Epithelial cell of proximal tubule (primary cell): ENCODE measurements around the gene PPP1R15A. TPM values are rescaled to one million over a fixed set of nuclear protein-coding genes. Genes with fewer than 3 reads are reported as not detected.

Source experiments
- DNase-seq: peaks from one replicate; pipeline ENCODE4 v3.0.0-alpha.2; 2011; ENCODE audit warnings: low read depth
- H3K4me3 ChIP-seq: 2 replicates; pipeline ENCODE4 v1.5.1; 2011; ENCODE audit warnings: low read depth, mild to moderate bottlenecking, low read length
- total RNA-seq: library from RNA; depleted of rRNA; stranded (reverse); fragments of >200 nt; gene quantifications from 2 replicates; pipeline ENCODE4 v1.2.3, GENCODE V29; 2015
- TF ChIP-seq, protein P1 (sequence below): conservative IDR thresholded peaks from 2 replicates; pipeline ENCODE4 v1.5.1; 2012; ENCODE audit warnings: low read depth, mild to moderate bottlenecking, low read length

Gene PPP1R15A
- total RNA-seq, 1 donor from 2014 or later: 32.2 TPM

- TF ChIP-seq, protein P1, sequence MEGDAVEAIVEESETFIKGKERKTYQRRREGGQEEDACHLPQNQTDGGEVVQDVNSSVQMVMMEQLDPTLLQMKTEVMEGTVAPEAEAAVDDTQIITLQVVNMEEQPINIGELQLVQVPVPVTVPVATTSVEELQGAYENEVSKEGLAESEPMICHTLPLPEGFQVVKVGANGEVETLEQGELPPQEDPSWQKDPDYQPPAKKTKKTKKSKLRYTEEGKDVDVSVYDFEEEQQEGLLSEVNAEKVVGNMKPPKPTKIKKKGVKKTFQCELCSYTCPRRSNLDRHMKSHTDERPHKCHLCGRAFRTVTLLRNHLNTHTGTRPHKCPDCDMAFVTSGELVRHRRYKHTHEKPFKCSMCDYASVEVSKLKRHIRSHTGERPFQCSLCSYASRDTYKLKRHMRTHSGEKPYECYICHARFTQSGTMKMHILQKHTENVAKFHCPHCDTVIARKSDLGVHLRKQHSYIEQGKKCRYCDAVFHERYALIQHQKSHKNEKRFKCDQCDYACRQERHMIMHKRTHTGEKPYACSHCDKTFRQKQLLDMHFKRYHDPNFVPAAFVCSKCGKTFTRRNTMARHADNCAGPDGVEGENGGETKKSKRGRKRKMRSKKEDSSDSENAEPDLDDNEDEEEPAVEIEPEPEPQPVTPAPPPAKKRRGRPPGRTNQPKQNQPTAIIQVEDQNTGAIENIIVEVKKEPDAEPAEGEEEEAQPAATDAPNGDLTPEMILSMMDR: no peak
- no peak overlapping the region for H3K4me3 ChIP-seq
- DNase-seq: no peak
Measured at GRCh38 chr19:48858984-48859710, 13.1 kb upstream of the PPP1R15A start.

DNA sequence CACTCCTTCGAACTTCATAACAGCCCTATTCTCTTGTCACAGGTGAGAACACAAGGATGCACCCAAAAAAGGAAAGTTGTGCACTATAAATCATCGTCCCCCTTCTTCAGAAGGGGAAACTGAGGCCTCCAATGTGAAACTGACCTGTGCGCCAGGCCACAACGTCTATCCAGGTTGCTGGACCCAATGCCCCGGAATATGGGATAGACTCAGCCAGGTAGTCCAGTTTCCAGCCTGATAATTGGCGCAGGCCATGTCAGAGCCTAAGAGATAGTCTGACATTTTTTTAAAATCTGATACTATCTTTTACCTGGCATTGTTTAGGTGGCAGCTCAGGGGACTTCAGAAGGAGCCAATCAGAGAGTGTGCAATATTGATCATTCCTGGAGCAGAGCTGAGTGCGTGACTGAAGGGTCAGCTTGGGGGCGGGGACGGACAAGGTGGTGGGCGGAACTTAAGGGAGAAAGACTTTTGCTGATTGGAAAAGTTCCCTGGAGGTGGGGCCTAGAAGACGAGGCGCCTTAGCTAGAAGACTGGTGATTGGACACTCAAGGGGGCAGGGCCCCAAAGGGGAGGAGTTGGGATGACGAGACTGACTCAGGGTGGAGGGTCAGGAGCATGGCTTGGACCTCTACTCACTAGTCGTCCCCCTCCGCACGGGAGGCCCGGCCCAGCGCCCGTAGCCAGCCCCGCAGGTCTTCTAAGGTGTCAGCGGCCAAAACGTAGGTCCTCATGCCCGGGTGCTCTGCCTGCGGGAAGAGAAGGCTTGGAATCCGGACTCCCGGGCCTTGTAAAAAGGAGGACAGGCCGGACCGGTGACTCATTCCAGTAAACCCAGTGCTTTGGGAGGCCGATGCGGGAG is 12.3 kb upstream of the PPP1R15A start:
- DNase-seq: no peak
- no peak overlapping the region for H3K4me3 ChIP-seq
- TF ChIP-seq, protein P1: no peak

DNA sequence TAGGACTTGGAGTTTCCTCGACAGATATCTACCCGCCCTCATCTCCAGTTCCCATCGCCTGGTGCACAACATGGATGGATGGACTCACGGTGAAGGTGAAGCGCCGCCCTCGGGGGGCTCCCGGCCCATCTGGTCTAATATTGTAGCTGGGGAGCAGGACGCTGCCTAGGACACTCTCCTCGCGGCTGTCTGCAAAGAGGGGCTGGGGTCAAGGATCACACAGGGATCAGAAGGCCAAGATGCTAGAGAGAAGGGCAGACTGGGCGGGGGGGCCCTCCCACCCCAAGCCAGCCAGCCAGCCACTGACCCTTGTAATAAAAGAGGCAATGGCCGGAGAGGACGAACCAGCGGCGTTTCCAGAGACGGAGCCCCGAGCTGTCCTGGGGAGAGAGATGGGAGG is 10.9 kb upstream of the PPP1R15A start:
- DNase-seq: no peak
- TF ChIP-seq, protein P1: no peak
- no peak overlapping the region for H3K4me3 ChIP-seq

DNA sequence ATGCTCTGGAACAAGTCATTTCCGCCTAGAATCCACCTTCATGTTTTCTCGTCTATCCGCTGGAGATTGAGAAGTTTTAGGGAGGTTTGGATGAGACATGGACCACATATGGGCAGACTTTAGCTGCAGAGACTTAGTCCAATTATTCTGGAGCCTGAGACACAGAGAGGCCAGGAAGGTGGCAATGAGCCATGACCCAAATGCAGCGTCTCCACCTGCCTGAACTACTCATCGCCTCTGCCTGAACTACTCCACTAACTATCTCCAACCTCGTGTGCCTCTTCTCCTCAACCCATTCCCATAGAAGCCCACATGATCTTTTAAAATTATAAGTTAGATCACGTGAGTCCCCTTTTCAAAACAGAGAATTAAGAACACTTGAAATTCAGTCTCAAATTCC is 9.4 kb upstream of the PPP1R15A start:
- no peak for DNase-seq
- TF ChIP-seq, protein P1: no peak
- H3K4me3 ChIP-seq: no peak overlapping the region

DNA sequence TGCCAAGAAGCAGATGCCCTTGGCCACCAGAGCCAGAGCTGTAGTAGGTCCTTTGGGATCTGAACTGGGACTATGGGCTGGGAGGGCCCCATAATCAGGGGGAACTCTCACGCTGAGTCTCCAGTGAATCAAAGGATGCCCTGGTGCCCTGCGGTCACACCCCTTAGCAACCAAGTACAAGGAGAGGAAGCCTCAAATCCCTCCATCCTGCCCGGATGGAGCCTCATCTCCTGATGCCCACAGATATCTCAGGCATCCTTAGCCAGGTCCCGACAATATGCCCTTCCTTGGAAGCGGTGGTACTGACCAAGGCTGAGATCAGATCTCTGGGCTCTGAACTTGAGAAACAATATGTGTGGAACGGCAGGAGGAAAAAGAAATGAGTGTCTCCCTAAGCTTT is 5.5 kb upstream of the PPP1R15A start:
- TF ChIP-seq, protein P1: no peak
- no peak for DNase-seq
- H3K4me3 ChIP-seq: no peak overlapping the region

- DNase-seq: no peak
- TF ChIP-seq, protein P1: no peak
- H3K4me3 ChIP-seq: peak overlapping the region; percentile 67
Measured at GRCh38 chr19:48867123-48867745, 5.0 kb upstream of the PPP1R15A start.
